ENCODE data around the gene PTPRH. TPM values are rescaled to one million over a fixed set of nuclear protein-coding genes. Genes with fewer than 3 reads are reported as not detected.

PTPRH gene
- total and polyA plus RNA-seq, 9 of the 15 experiments (the other 6 are each of a cell fraction or from before 2014, with no cell fraction given) = 0.87 to 34.3 (median 22.7) TPM

DNA sequence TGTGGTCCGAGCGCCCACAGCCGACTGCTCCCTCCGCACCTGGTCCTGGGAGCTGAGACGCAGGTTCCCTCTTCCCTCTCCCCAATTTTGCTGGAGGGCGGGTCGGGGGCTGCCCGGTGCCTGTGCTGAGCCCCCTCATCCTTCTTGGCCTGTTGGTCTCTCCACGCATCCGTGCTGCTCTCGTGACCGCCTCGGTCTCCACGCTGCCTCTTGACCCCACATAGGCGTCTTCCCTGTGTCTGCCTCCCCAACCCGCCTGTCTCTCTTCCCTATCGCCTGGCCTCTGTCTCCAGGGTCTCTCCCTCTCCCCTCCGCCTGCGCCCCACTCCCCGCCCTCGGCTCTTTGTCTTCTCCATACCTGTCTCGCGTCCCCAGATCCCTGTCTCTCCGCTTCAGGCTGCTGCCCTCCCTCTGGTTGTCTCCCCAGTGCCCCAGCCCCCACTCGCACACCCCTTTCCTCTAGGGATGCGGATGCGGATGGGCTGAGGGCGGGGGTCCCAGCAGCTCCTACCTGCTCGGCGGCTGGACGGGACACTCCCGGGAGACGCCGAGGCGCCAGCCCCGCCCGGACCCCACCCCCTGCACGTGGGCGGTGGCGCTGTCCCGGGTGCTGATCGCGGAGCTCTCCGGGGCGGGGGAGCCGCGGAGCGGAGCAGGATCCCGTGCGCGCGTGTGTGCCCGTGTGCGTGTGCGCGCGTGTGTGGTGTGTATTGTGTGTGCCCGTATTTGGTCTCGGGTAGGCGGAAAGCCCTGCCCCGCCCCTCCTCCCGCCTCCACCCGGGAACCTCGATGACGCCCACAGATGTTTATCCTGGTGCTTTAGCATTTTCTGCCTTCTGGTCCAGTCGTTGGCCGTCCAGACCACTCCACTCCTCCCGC lies 29.5 kb downstream of the PTPRH start, which contains the start of gene SYT5 (continued):
- peak; percentile 90; the same call in 1 of the 2 replicates for TF ChIP-seq POLR2AphosphoS2 (IDR thresholded peaks at IDR 0.05; ENCODE audit: low read length)
- no peak for TF ChIP-seq CAMTA2 (CRISPR knock-in tag; conservative IDR thresholded peaks at IDR 0.05)
- no peak for TF ChIP-seq ATF1 (CRISPR knock-in tag; IDR thresholded peaks at IDR 0.05)
- no peak for TF ChIP-seq ATF1 (tag; IDR thresholded peaks at IDR 0.05)
- no peak for TF ChIP-seq EWSR1 (IDR thresholded peaks at IDR 0.05; ENCODE audit: borderline replicate concordance, low read depth, partially characterized antibody)
- TF ChIP-seq HDAC8 (tag; IDR thresholded peaks at IDR 0.05) = no peak
- no peak for TF ChIP-seq ZKSCAN1 (IDR thresholded peaks at IDR 0.05; ENCODE audit: low read depth, low read length)
- TF ChIP-seq, protein P1, sequence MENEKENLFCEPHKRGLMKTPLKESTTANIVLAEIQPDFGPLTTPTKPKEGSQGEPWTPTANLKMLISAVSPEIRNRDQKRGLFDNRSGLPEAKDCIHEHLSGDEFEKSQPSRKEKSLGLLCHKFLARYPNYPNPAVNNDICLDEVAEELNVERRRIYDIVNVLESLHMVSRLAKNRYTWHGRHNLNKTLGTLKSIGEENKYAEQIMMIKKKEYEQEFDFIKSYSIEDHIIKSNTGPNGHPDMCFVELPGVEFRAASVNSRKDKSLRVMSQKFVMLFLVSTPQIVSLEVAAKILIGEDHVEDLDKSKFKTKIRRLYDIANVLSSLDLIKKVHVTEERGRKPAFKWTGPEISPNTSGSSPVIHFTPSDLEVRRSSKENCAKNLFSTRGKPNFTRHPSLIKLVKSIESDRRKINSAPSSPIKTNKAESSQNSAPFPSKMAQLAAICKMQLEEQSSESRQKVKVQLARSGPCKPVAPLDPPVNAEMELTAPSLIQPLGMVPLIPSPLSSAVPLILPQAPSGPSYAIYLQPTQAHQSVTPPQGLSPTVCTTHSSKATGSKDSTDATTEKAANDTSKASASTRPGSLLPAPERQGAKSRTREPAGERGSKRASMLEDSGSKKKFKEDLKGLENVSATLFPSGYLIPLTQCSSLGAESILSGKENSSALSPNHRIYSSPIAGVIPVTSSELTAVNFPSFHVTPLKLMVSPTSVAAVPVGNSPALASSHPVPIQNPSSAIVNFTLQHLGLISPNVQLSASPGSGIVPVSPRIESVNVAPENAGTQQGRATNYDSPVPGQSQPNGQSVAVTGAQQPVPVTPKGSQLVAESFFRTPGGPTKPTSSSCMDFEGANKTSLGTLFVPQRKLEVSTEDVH (IDR thresholded peaks at IDR 0.05; ENCODE audit: low read depth, partially characterized antibody) = no peak
- TF ChIP-seq ZNF507 (tag; conservative IDR thresholded peaks at IDR 0.05) = no peak
- TF ChIP-seq HNRNPUL1 (IDR thresholded peaks at IDR 0.05; ENCODE audit: low read length) = no peak
- TF ChIP-seq OTX1 (CRISPR knock-in tag; IDR thresholded peaks at IDR 0.05) = no peak
- TF ChIP-seq SMAD2 (IDR thresholded peaks at IDR 0.05; ENCODE audit: low read depth, low read length) = no peak
- no peak for TF ChIP-seq NFATC3 (IDR thresholded peaks at IDR 0.05)
- TF ChIP-seq, protein P2, sequence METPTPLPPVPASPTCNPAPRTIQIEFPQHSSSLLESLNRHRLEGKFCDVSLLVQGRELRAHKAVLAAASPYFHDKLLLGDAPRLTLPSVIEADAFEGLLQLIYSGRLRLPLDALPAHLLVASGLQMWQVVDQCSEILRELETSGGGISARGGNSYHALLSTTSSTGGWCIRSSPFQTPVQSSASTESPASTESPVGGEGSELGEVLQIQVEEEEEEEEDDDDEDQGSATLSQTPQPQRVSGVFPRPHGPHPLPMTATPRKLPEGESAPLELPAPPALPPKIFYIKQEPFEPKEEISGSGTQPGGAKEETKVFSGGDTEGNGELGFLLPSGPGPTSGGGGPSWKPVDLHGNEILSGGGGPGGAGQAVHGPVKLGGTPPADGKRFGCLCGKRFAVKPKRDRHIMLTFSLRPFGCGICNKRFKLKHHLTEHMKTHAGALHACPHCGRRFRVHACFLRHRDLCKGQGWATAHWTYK (CRISPR knock-in tag; IDR thresholded peaks at IDR 0.05) = no peak
- no peak for TF ChIP-seq ZNF778 (CRISPR knock-in tag; IDR thresholded peaks at IDR 0.05)

Data from K562 (cell line).